Measurements from ENCODE around the gene ZNF628.

Gene ZNF628

DNA sequence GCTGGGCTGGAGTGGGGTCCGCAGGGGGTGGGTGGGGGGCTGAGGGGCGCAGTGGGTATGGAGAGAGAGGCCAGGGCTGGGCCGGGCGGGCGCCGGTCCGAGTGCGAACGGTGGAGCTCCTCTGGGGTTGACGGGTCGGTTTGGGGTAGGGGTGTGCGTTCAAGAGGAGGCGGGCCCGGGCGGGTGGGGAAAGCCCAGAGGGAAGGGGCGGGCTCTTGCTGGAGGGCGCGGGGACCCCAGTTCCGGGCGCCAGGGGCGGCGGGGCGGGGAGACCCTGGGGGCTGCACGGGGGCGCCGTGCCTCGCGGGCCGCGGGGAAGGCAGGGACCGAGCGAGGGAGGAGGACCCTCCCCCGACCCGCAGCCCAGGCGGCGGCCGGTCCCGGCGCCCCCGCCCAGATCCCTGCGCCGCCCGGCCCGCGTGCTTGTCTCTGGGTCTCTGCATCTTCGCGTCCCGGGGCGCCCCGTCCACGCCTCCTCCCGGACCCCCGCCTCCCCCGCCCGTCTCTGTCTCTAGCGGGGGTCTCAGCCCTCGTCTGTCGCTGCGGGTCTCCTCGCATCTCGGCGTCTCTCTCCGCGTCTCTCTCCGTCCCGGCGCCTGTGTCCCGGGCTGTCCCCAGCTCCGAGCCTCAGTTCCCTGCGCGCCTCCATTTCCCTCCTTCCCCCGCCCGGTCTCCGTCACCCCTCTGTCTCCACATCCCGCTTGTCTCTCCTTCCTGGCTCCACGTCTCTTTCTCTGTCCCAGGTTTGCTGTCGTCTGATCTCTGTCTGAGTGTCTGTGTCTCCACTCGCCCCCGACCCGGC is 25.1 kb upstream of the ZNF628 start:
- DNase-seq, result peak; percentile 46

DNA sequence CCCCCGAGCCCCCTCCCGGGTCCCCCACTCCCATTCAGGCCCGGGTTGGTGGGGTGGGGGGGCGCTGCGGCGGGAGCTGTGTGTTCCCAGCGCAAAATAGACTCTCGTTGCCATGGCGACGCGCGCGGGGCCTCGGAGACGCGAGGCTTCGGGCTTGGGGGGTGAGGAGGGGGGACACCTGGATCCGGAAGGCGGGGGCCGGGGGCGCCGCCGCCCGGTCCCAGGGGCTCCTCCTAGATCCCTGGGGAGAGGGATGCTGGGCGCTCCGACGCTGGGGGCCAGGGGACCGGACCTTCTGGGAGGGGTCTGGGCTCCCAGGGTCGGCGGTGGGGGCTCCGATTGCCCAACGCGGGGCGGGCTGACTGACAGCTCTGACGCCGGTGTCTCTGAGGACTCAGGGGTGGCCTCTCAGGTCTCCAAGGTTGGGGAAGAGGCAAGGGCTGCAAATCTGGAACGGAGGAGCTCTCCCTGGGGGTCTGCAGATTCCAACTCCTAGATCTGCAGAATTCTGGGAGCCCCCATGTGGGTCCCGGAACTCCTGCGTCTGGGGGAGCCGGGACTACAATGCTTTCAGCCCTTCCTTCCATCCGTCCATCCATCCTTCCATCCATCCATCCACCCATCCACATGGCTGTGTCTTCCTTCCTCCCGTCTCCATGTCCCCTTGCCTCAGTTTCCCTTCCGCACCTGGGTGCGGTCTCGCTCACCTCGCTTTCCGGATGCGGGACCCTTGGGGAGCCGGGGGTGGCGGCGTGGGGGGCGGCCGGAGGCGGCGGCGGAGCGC is 24.3 kb upstream of the ZNF628 start:
- DNase-seq, result peak; percentile 71

DNA sequence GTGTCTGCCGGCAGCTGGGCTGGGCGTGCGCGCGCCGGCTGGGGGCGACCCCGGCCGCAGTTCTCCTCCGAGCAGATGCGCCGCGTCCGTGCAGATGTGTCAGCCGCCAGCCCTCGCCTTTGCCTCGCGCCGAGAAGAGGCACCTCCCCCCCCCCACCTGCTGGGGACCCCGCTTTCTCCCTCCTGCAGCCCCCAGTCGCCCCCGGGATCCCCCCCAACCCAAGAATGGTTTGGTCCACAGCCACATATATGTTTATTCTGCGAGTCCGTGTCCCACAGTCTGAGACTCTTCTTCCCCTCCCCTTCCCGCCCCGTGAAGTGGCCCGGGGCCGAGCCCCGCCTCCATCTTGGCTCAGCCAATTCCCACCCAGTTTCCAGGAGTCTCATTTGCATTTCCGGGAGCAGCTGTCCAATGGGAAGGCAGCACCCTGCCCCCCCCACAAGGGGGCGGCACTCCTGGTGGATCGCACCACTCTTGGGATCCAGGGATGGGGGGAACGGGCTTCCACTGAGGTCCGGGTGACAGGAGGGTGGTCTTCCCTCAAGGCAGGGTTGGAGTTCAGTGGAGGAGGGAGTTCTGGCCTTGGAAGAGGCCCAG is 23.6 kb upstream of the ZNF628 start:
- peak; percentile 95 for DNase-seq

DNA sequence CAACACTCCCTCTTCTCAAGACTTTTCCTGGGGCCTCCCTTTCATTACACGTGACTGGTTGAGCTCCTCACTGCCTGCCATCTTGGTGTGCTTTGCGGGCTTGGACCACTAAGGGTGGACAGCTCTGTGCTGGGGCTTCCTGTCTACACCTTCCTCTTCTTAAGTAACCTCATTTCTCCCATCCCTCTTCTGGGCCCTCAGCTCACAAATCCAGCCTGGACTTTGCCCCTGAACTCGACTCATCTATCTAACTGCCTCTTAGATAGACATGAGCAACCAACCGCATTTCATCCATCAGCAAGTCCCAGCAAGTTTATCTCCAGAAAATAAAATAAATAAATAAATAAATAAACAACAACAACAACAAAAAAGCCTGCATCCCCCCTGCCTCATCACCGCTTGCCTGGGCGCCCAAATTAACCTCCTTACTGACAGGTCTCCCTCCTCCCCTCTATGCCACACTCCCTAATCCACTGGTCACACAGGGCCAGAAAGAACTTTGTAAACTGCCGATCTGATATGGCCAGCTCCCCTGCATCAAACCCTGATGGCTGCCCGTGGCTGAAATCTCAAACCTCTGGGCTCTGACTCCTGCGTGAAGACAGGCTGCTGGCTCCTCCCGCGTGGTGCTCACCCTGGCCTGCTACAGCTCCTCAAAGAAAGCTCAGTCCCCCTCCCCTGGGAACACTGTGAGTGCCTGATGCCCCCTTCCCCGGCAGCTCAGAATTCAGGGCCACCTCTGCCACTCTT is 22.7 kb upstream of the ZNF628 start:
- no peak for DNase-seq

DNA sequence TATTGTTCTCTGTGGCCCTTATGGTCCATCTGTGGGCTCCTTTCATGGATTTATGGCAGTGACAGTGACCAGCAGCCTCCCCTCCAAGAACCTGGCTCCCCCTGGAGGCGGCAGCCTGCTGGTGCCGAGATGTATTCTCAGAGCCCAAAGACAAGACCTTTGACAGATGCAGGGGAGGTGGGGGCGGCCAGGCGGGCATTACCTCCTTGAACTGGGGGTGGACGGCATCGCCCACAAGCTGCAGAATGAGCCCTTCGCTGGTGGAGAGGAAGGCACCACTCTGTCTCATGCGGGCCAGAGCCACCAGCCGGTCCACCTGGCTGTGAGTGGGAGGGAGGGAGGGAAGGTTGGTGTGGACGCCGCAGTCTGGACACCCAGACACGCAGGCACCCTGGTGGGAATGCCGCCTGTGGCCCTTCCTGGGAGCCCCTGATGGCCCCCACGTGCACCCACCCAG is 21.6 kb upstream of the ZNF628 start:
- peak; percentile 53 for DNase-seq

DNA sequence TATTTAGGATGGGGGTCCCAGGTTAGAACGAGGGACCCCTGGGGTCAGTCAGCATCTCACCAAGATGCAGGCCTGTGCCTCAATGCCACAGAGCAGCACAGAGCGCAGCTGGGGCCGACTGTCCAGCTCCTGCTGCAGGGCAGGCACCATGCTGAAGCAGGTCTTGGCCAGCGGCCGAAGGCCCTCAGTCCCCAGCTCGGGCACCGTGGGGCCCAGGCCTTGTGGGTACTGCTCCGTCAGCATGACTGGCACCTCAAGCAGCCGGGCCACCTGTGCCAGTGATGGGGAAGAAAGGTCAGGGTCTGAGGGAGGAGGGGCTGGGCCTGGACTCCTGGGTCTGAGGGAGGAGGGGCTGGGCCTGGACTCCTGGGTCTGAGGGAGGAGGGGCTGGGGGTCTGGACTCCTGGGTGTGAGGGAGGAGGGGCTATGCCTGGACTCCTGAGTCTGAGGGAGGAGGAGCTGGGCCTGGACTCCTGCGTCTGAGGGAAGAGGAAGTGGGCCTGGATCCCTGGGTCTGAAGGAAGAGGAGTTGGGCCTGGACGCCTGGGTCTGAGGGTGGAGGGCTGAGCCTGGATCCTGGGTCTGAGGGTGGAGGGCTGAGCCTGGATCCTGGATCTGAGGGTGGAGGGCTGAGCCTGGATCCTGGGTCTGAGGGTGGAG is 20.7 kb upstream of the ZNF628 start:
- DNase-seq, result no peak

DNA sequence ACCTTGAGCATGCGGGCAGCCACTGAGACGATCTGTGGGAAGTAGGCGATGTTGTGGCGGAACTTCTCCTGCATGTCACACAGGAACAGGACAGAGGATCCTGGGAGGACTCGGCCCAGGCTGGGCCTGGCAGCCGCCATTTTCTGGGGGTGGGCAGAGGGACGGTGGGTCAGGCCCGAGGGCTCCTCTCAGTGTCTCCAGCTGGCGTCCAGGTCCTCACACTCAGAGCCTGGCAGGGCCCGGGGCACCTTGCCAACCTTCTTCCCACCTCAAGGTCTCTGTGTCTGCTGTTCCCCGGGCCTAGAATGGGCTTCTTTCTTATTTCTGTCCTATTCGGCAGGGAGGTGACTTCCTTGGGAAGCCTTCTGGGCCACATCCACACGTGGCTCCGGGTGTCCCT is 20.1 kb upstream of the ZNF628 start:
- DNase-seq, result no peak

DNA sequence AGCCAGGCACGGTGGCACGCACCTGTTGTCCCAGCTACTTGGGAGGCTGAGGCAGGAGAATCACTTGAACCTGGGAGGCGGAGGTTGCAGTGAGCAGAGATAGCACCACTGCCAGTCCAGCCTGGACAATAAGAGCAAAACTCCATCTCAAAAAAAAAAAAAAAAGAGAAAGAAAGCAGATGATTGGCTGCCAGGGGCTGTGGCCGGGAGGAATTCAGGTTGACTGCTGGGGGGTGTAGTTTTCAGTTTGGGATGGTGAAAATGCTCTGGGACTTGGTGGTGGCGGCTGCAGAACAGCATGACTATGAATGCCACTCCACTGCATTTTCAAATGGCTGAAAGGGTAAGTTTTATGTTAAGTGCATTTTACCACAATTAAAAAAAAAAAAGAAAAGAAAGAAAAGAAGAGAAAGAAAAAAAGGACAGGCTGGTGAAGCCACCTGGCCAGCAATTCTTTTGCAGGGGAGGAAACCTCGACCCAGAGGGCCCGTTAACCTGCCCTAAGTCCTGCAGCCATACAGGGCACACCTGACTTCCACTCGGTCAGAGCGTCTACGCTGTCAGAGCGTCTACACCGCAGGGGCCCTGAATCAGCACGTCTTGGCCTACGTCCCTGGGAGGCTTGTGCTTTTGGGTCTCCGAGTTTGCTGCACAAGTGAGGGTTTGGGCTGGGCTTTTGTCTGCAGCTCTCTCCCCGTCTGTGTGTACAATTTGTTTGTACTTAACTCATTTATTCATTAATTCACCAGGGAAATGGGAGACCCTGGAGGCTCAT is 18.5 kb upstream of the ZNF628 start:
- no peak for DNase-seq

DNA sequence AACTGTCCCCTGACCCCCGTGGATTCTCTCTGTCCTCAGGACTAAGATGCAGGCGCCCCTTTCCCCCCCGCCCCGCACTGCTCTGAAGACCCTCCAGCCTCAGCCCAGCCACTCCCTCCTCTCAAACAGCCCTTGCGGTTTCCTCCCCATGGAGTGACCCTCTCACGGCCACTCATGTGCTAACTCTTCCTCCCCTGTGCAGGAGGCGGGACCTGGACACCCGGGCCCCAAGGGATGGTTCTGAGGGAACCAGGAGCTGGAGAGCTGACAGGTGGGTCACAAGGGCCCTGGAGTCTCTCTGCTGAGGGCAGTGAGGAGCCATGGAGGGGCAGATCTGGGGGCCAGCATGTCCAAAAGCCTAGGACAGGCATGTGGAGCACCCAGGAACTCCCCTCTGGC is 16.9 kb upstream of the ZNF628 start:
- DNase-seq, result no peak

DNA sequence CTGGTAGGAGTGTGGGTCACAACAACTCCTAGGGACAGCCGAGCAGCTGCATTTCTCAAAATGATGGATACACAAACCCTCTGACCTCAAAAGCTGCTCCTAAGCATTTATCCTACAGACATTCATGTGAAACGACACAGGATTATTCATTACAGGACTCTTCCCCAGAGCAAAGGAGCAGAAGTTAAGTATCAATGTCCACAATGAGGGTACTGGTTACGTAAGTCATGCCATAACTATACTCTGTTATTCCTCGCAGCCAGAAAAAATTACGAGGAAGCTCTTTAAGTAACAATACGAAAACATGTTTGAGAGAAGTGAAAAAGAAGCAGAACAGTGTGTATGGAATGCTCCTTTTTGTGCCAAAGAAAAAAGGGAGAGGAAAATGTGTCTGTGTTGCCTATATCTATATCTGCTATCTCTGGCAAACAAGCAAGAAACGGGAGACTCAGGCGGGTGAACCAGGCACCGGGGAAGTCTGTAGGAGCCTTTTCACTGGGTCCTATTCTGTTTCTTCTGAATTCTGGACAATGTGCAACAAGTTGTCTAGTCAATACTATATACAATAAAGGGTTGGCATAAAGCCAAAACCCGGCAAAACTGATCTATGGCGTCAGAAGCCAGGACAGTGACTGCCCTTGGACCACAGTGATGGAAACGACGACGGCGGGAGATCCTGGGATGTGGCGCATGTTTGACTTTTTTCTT is 16.3 kb upstream of the ZNF628 start:
- DNase-seq, result no peak

DNA sequence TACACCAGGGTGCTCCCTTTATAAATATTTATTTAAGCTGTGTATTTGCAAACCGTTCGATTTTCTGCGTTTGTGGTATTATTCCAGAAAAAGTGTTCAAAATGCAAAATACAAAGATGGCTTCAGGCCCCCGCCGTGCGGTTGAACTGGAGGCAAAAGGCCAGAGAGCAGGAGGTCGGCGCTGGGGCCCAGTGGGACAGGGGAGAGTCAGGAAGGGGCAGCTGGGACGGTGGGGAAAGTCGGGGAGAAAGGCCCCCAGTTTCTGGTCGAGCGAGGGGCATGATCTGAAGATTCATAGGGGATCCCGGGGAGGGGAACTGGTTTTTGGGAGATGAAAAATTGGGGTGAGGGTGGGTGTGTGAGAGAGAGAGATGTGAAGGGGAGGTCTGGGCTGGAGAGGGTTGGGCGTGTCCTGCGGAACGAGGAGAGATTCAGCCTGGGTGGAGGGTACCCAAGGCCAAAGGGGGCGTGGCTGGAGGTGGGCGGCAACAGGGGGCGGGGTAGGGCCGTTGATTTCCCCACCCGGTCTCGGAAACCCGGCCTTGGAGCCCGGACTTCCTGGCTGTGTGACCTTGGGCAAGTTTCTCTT is 15.7 kb upstream of the ZNF628 start:
- DNase-seq, result no peak

DNA sequence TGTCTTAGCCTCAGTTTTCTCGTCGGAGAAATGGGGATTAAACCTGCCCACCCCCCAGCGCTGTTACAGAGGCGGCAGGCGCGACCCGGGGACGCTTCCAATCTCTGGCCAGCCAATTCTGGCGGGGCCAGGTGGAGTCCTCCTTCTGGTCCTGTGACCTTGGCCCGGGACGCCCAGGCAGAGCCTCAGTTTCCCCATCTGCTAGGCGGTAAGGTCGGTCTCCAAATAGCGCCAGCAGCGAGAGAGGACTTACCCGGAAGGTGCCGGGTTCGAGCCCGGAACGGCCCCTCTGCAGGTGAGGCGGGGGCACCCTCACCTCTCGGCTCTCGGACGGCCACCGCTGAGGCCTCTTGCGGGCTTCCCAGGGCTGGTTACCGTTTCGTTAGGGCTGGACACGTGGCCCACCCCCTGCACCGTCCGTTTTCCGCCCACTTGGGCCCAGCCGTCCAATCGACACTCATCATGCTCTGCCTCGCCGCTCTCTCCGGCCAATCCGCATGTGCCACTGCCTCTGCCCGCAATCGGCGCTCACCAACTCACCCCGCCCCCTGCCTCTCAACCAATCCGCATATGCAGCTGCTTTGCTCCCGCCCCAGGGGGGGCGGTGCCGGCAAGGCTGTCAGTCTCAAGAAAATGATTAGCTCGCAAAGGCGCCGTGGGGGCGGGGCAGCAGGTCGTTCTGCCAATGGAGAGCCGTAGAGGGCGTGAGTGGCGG is 15.0 kb upstream of the ZNF628 start, which contains the start of gene ISOC2:
ISOC2 (minus strand) TSS at position 384 of the 715 bp plus-strand sequence. CDS start 5,156 bp downstream, outside the sequence.
- DNase-seq, result peak; percentile 99

DNA sequence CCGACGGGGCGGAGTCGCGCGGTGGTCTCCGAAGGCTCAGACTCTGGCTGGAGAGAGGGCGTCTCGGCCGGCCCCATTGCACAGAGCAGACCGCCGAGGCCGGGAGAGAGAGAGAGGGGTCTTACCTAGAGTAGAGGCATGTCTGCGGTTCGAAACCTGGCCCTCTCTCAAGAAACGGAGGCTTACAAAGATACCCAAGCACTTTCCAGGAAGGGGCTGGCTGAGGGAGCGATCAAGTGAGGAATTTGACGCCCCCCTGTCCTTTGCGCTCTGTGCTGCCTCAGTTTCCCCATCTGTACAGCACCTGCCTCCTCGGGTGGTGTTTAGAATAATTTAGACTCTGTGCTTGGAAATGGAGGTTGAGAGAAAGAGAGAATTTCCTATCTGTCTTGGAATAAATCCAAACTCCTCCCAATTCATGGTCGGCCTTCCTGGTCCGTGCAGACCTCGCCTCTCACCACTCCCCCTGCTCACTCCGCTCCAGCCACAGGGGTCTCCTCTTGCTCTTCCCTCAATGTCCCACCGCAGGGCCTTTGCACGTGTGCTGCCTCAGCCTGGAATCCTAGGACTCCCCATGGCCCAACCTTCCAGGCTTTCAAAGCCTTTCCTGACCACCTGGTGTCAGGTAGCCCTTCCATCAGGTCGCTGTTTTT is 14.3 kb upstream of the ZNF628 start:
- DNase-seq, result no peak

DNA sequence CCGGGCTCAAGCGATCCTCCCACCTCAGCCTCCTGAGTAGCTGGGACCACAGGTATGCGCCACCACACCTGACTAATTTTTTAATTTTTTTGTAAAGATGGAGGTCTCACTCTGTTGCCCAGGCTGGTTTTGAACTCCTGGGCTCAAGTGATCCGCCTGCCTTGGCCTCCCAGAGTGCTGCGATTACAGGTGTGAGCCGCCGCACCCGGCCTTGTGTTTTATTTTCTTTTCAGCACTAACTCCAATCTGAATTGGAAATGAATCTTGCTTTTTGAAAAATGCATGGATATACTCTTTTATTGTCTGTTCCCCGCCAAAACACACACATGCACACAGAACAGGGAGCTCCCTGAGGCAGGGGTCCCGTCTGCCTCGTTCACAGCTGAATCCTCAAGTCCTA is 13.7 kb upstream of the ZNF628 start:
- DNase-seq, result no peak

DNA sequence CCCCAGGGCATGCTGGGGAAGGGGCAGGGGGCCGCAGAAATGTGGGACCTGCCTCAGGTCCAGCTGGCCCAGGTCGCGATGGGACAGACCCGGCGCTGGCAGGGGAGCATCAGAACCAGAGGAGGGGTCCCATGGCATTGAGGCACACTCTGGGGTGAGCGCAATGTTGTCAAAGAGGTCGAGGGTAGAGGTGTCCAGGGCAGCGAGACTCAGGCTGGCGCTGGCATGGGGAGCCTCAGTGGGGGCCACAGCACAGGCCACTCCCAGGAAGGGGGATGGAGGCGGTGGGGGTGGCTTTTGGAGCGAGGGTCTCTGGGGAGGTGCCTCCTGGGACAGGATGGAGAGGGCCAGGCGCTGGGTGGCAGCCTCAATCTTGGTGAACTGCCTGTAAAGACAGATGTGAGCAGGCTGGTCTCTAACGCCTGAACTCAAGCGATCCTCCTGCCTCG is 12.8 kb upstream of the ZNF628 start:
- DNase-seq, result no peak

DNA sequence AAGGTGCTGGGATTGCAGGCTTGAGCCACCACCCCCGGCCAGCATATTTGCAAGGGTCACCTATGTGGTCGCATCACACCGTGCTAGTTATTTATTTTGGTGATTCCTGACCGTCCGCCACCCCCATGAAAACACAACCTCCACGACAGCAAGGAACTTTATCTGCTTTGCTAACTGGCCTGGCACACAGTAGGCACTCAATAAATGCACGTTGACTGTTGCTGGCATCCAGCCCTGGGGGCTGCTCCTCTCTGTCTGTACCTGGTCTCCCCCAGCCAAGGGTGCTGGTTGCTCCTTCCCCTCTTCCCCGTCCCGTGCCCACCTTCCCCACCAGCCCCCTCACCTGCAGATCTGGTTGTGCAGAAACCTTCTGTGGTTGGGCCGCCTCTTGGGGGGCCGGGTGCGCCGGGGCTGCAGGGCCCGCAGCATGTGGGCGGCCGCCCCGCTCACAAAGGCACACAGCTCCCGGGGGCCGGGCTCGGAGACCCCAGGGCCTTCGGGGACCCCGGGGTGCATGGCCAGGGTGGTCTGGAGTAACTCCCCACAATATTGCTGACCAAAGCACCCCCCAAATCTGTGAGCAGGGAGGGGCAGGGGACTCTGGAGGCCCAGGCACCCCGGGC is 12.3 kb upstream of the ZNF628 start:
- no peak for DNase-seq

DNA sequence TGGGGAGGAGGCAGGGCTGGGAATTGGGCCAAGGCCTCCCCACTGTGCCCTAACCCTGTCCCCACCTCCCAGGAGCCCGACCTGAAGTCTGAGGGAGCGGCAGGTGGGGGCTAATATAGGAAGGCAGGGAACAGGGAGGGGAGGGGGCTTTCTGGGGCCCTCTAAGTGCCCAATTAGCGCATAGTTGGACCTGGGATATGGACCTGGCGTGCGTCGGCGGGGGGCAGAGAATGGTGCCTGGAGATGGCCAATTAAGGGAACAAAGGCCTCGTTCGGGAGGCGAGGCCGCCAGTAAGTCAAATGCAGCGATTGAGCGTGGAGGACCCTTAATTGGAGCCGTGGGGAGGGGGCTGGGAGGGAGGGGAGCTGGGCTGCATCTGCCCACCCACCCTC is 11.8 kb upstream of the ZNF628 start, which contains the start of gene C19orf85:
C19orf85 (minus strand) TSS at position 90 of the 393 bp plus-strand sequence. CDS start 197 bp downstream, outside the sequence.
- DNase-seq, result no peak

DNA sequence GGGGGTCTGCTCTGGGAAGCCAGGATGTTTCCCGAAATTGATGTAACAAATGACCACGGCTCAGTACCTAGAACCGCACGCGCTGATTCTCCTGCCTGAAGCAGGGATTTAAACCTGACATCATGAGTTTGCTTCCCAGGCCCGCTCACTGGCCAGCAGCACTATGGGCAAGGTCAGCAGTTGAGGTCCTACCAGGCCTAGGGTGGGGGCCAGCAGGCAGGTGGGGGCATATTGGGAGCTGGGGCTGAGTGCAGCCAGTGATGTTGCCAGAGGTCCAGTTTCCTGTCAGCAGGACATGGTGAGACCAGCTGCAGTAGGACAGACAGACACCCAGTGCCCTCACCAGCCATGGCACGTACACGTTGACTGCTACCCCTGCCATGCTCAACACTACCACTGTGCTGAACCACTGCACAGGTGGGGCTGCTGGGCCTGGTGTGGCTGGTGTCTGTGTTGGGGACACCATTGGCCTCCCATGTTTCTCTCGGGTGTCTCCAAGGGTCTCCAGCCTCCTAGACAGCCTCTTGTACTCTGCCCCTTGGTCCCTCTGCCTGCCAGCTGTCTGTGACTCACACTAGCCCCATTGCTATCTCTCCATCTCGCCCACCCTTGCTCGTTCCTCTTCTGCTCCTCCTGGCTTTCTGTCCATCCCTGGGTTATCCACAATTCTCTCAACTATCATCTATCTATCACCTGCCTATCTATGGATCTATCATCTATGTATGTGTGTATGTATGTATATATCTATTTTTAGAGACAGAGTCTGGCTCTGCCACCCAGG is 10.8 kb upstream of the ZNF628 start:
- no peak for DNase-seq

Measured in retina (tissue), 1 donor.